Vein endothelial cell (primary cell): ENCODE measurements around the gene TOX4. TPM values are rescaled to one million over a fixed set of nuclear protein-coding genes. Genes with fewer than 3 reads are reported as not detected.

Experiments used
- small RNA-seq: library from RNA; depleted of rRNA; stranded (forward); fragments of <200 nt; gene quantifications from one replicate; pipeline ENCODE3, GENCODE V24; 2012
- total RNA-seq: library from RNA; depleted of rRNA; stranded (reverse); fragments of >200 nt; gene quantifications from 2 replicates; pipeline ENCODE4 v1.2.3, GENCODE V29; 2012

The TOX4 gene
- total RNA-seq = 41.2 and 50.1 TPM in 2 replicates

DNA sequence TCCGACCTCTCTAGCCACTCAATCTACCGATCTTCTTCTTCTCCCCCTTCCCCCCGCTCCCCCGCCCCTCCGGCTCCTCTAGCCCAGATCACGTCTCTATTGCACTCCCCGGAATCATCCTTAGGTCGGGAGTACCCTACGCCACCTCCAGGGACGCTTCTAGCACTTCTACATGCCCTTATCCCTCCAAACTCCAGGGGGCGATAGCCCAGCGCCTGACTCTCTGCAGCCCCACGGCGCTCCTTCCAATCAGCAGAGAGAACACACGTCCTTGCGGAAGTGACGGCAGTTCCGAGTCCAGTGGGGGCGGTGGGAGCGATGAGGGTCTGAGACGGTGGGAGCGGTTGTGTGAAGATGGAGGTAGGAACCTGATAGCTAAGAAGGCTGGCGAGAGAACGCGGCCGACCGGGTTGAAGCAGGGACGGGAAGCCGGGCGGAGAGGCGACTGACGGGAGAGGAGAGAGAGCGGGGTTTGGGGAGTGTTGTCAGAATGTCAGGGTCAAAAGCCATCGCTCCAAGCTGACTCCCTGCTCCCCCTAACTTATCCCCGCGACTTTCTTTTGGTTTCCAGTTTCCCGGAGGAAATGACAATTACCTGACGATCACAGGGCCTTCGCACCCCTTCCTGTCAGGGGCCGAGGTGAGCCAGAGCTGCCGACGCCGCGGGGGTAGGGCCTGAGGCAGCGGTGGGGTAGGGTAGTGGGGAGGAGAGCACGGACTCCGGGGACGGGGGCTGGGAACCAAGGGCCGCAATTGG, at the start of gene TOX4, which contains the start of gene RAB2B:
TOX4 (plus strand) TSS at position 271 of the 757 bp plus-strand sequence; CDS start at position 355, 84 bp downstream.
RAB2B (minus strand) TSS at position 35 of the 757 bp plus-strand sequence. CDS start 87 bp downstream, outside the sequence.

DNA sequence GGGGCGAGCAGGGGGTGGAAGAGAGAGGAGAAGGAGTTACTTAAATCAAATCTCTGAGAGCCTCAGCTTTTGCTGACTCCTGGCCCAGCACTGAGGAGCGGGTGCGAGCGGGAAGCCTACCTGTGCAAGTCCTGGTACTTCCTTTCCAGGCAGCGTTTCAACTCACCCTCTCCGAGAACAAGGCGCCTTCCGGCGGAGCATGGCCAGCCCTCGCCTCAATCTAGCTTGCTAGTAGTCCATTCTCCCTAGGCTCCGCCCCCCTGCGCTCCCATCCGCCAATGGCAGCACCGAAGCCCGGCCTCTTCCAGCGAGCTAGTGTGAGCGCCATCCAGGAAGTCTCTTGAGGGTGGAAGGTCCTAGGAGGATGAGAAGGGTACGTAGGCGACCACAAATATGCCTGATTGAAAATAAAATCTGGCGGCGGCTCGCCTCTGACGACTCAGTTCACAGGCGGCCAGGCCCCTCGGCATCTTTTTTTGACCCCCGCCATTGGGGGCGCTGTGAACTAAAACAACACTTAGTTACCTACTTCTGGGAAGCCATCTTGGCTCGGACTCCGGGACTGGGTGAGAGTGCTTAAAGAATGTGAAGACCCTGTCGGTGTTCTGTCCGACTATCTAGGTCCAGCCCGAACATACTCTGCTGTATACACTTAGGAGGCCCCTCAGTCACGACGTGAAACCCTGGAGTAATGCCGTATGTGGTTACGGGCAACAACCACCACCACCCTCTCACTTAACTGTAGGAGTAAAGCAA, 20.9 kb upstream of the TOX4 start, which contains the start of gene CHD8:
CHD8 (minus strand) TSS at position 212 of the 756 bp plus-strand sequence. CDS start 24,480 bp downstream, outside the sequence.

DNA sequence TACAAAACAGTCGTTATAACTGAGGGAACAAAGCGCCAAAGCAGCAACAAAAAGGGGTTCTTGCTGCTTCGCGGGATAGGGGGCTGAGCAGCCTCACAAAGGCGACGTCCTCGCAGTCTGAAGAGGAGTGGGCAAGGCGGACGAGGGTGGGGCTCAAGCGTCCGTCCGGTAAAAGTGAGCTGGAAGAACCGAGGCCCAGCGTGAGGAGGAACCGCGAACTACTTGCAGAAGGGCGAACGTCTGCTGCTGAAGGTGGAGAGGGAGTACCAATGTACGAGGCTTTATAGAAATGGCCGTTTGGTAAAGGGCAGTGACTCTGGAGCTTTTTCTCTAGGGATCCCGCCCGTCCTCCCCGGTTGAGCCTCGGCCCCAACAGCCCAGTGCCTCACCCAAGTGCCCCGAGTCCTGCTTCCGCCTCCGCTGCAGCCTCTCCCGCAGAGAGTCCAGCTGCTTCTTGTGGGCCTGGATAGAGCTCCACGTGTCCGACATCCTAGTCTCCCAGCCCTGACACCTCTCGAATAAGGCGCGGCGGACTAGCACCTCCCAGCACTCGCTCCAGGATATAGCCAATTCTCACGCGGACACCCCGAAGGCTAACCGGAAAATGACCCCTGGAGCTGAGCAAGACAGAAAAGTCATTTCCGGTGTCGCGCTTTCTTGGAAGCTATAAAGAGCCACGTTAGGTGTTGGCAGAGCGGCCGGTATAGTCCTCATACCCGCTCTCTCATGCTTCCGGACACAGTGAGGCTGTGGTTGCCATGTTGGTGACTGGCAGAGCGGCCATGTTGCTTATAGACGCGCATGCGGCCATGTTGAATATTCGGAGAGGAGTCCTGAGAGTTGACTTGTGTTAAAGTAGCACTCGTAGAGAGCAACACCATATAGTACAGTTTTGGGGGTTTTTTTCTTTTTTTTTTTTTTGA, 34.0 kb downstream of the TOX4 start, which contains the start of gene METTL3:
METTL3 (minus strand) TSS at position 606 of the 923 bp plus-strand sequence; CDS start at position 489, 117 bp downstream.

GRCh38 chr14:21525962-21526671, 49.1 kb downstream of the TOX4 start, which contains the start of gene SALL2:
Gene SALL2, minus strand, starts transcription at chr14:21526346. Its CDS starts 219 bp downstream, at chr14:21526127.

Small RNA genes within 50 kb of the gene (small RNA-seq; reads per million reads assigned to genes)
- gene RN7SL650P = not detected

Other genes starting within 250 kb of the TOX4 start
- gene HNRNPC, start 207.8 kb upstream of the TOX4 start, total RNA-seq = 625 and 850 TPM in 2 replicates
- gene RPGRIP1, start 197.1 kb upstream of the TOX4 start, total RNA-seq = not detected in 2 replicates
- 68.9 and 86.5 TPM in 2 replicates for gene SUPT16H, start 93.2 kb upstream of the TOX4 start, total RNA-seq
- gene CHD8, start 21.1 kb upstream of the TOX4 start, total RNA-seq = 72.5 and 78.0 TPM in 2 replicates
- gene RAB2B, start 236 bp upstream of the TOX4 start, total RNA-seq = 33.0 and 41.5 TPM in 2 replicates
- 48.3 and 67.0 TPM in 2 replicates for gene METTL3, start 34.1 kb downstream of the TOX4 start, total RNA-seq
- 0.86 and 0.98 TPM in 2 replicates for gene SALL2, start 49.2 kb downstream of the TOX4 start, total RNA-seq
- gene OR10G3, start 102.9 kb downstream of the TOX4 start, total RNA-seq = not detected in 2 replicates
- not detected in 2 replicates for gene OR10G2, start 157.7 kb downstream of the TOX4 start, total RNA-seq
- not detected in 2 replicates for gene OR4E2, start 176.6 kb downstream of the TOX4 start, total RNA-seq
- gene OR4E1, start 196.6 kb downstream of the TOX4 start, total RNA-seq = not detected in 2 replicates